HepG2 (cell line): Measurements from ENCODE around the gene CHEK1. TPM values are rescaled to one million over a fixed set of nuclear protein-coding genes. Genes with fewer than 3 reads are reported as not detected.

ENCODE experiments used
- ATAC-seq: fragments of 200-7000 bp; cut with Tn5 transposase; 3 replicates; pipeline ENCODE4 v1.9.1; 2020; ENCODE audit warnings: mild to moderate bottlenecking, moderate library complexity
- BruUV-seq: library from RNA; stranded (reverse); fragments of 400-500 nt; replicated peaks from 2 replicates; lab custom pipeline; 2021; lab: Mats Ljungman, UMichigan
- CTCF ChIA-PET: fragments of 300-600 bp; formaldehyde crosslinking; extraction: SDS; loops from one replicate; lab custom pipeline; 2021; ENCODE audit warnings: low total read pairs, inconsistent platforms, low intra/inter-chr PET ratio; lab: Yijun Ruan, JAX
- POLR2A ChIA-PET: fragments of 350-600 bp; sonication (Branson Sonifier 250); formaldehyde crosslinking; loops from one replicate; lab custom pipeline; 2020; ENCODE audit warnings: antibody characterized with exemption, inconsistent platforms; lab: Yijun Ruan, JAX
- DNase-seq: peaks from one replicate; pipeline ENCODE4 v3.0.0-alpha.2; 2015; ENCODE audit warnings: low spot score
- FAIRE-seq: peaks from 3 replicates; lab custom pipeline; 2011; peaks lifted over from hg19 to GRCh38; lab: Jason Lieb, UNC
- H2AFZ ChIP-seq: one replicate; pipeline ENCODE4 v1.6.1; 2011; ENCODE audit warnings: low read length, inconsistent platforms
- H3K27ac ChIP-seq: fragments of 300-600 bp; 3 replicates; pipeline ENCODE4 v1.8.0; 2011; ENCODE audit warnings: mixed run types, mild to moderate bottlenecking, mixed read lengths, low read length, inconsistent platforms; ENCODE audit not compliant: insufficient read depth; ENCODE audit errors: extremely low read length
- H3K27me3 ChIP-seq, 2 experiments: fragments of 200-600 bp in 1 of 2; 2 replicates in 1 of 2; 3 replicates in 1 of 2; pipeline versions ENCODE4 v1.6.0 to v1.8.0; 2011; ENCODE audit warnings: low read length in 2 of 2, mild to moderate bottlenecking in 2 of 2, moderate library complexity in 2 of 2, inconsistent platforms in 1 of 2; ENCODE audit not compliant: insufficient read depth in 2 of 2, control insufficient read depth in 1 of 2
- H3K36me3 ChIP-seq, 2 experiments: fragments of 200-600 bp in 1 of 2; replicated peaks in 1 of 2; 2 replicates in 1 of 2; 3 replicates in 1 of 2; pipeline versions ENCODE4 v1.5.1 to v1.8.0; 2011; ENCODE audit warnings: low read length in 2 of 2, inconsistent platforms in 1 of 2; ENCODE audit not compliant: insufficient read depth in 2 of 2, control insufficient read depth in 1 of 2
- H3K4me1 ChIP-seq: 2 replicates; pipeline ENCODE4 v1.5.1; 2012; ENCODE audit warnings: low read length, inconsistent platforms; ENCODE audit not compliant: insufficient read depth
- H3K4me2 ChIP-seq: 2 replicates; pipeline ENCODE4 v1.6.0; 2011; ENCODE audit warnings: low read depth, low read length, inconsistent platforms
- H3K4me3 ChIP-seq, 3 experiments: fragments of 200-600 bp in 1 of 3; sonication (generic), shearing (Covaris generic) in 1 of 3; replicated peaks in 1 of 3; 2 replicates each; pipeline ENCODE4 v1.5.1; 2011 to 2016; ENCODE audit warnings: low read length in 3 of 3, inconsistent platforms in 2 of 3, low read depth in 2 of 3, mild to moderate bottlenecking in 2 of 3, control low read depth in 1 of 3, mixed read lengths in 1 of 3; ENCODE audit not compliant: insufficient read depth in 1 of 3
- H3K79me2 ChIP-seq: one replicate; pipeline ENCODE4 v1.6.1; 2011; ENCODE audit warnings: low read length, inconsistent platforms; ENCODE audit not compliant: insufficient read depth
- H3K9ac ChIP-seq: 2 replicates; pipeline ENCODE4 v1.6.0; 2011; ENCODE audit warnings: mild to moderate bottlenecking, low read depth, low read length, inconsistent platforms; ENCODE audit not compliant: insufficient read depth
- H3K9me3 ChIP-seq: 2 replicates; pipeline ENCODE4 v1.5.1; 2012; ENCODE audit warnings: mild to moderate bottlenecking, low read length
- H4K20me1 ChIP-seq: 2 replicates; pipeline ENCODE4 v1.6.0; 2011; ENCODE audit warnings: inconsistent platforms, mild to moderate bottlenecking, low read length, moderate library complexity; ENCODE audit not compliant: insufficient read depth
- TARDBP ChIP-seq: sonication (generic); formaldehyde crosslinking; IDR thresholded peaks from 2 replicates; pipeline ENCODE4 v1.8.0; 2022; ENCODE audit warnings: mild to moderate bottlenecking, missing genetic modification reagents
- WIZ ChIP-seq: sonication (generic); formaldehyde crosslinking; IDR thresholded peaks from 2 replicates; pipeline ENCODE4 v1.5.1; 2020; ENCODE audit warnings: mild to moderate bottlenecking, missing genetic modification reagents
- ZNF18 ChIP-seq: sonication (generic); formaldehyde crosslinking; IDR thresholded peaks from 2 replicates; pipeline ENCODE4 v1.8.0; 2022; ENCODE audit warnings: mild to moderate bottlenecking, missing genetic modification reagents; ENCODE audit not compliant: insufficient replicate concordance
- ZNF484 ChIP-seq: sonication (generic); formaldehyde crosslinking; IDR thresholded peaks from 2 replicates; pipeline ENCODE4 v1.5.1; 2020; ENCODE audit warnings: mild to moderate bottlenecking, low read depth, missing genetic modification reagents, borderline replicate concordance
- ZNF614 ChIP-seq: IDR thresholded peaks from 2 replicates; pipeline ENCODE4 v1.6.1; 2018; ENCODE audit warnings: missing biosample characterization, missing genetic modification reagents, inconsistent platforms, borderline replicate concordance
- ZNF615 ChIP-seq: sonication (generic); formaldehyde crosslinking; IDR thresholded peaks from 2 replicates; pipeline ENCODE4 v1.5.0; 2020; ENCODE audit warnings: mild to moderate bottlenecking, missing genetic modification reagents, borderline replicate concordance
- ZNF616 ChIP-seq: sonication (generic); formaldehyde crosslinking; IDR thresholded peaks from 2 replicates; pipeline ENCODE4 v1.5.0; 2020; ENCODE audit warnings: low read depth, mild to moderate bottlenecking, missing genetic modification reagents
- ZNF709 ChIP-seq: sonication (generic); formaldehyde crosslinking; IDR thresholded peaks from 2 replicates; pipeline ENCODE4 v1.5.0; 2020; ENCODE audit warnings: mild to moderate bottlenecking, missing genetic modification reagents
- WGBS: methylation state at CpG from one replicate; pipeline ENCODE4 v1.1.6; 2017; ENCODE audit warnings: low lambda C conversion rate; 5-methylcytosine and 5-hydroxymethylcytosine counted together
- in situ Hi-C: cut with HindIII; loops from 2 replicates; pipeline ENCODE4 v1.10.0; 2017; ENCODE audit warnings: low pct_unique_long_range_greater_than_20kb; ENCODE audit not compliant: extremely low pct_ligation_motif_present
- intact Hi-C: fragments of 100-400 bp; cut with micrococcal nuclease; formaldehyde crosslinking; loops from one replicate; pipeline ENCODE4 v1.10.0; 2022; ENCODE audit not compliant: unreplicated experiment
- polyA plus RNA-seq, 8 experiments: library from polyadenylated mRNA; depleted of rRNA in 3 of 8; stranded (reverse) in 7 of 8; unstranded in 1 of 8; fragments of >200 nt; fragmentation: Illumina TruSeq in 4 of 8; extraction: Trizol in 4 of 8; gene quantifications; 2 replicates each; pipeline versions ENCODE4 v1.2.1 to v1.2.3, GENCODE V29; 2011 to 2016; ENCODE audit warnings: low read depth in 4 of 8, missing spikeins in 1 of 8, mixed read lengths in 1 of 8; ENCODE audit not compliant: insufficient read depth in 1 of 8
- total RNA-seq, 5 experiments: library from RNA; depleted of rRNA; stranded (reverse); fragments of >200 nt; fragmentation: Illumina TruSeq; extraction: Trizol; gene quantifications; 2 replicates each; pipeline ENCODE4 v1.2.3, GENCODE V29; 2016; ENCODE audit warnings: low read depth in 1 of 5

Gene CHEK1
- total and polyA plus RNA-seq, 2 of the 13 experiments (the other 11 are each of a cell fraction or from before 2014, with no cell fraction given): 17.8 to 83.2 TPM

- 28% methylated on average over 2 of the region's 2 CpGs for WGBS
- no peaks in the 10 kb centered on the region for H3K4me1 ChIP-seq
- H3K9ac ChIP-seq: no peak overlapping the region
- H3K27me3 ChIP-seq: peaks cover 0 to 16% of the 10 kb centered on the region in 2 experiments; a peak in 2 of 5 replicates
- FAIRE-seq: no peak
- no peaks in the 10 kb centered on the region for H4K20me1 ChIP-seq
- no peak for ATAC-seq
- H3K79me2 ChIP-seq: no peaks in the 10 kb centered on the region
- H3K9me3 ChIP-seq: no peaks in the 10 kb centered on the region
- H3K27ac ChIP-seq: no peak overlapping the region
- no peak for DNase-seq
- ChIA-PET CTCF (no interaction called here), POLR2A (no interaction called here)
- in situ Hi-C loops (no loop called here), intact Hi-C loops (no loop called here)
- BruUV-seq: no TSS peak
- no peaks in the 10 kb centered on the region for H3K36me3 ChIP-seq
- no peak for TF ChIP-seq ZNF615
- no peak for TF ChIP-seq ZNF616
- no peak overlapping the region for H3K4me2 ChIP-seq
- H3K4me3 ChIP-seq: no peak overlapping the region
- no peak overlapping the region for H2AFZ ChIP-seq
Observed at GRCh38 chr11:125694951-125695350, 70.0 kb downstream of the CHEK1 start.

GRCh38 chr11:125701018-125701610 lies 76.2 kb downstream of the CHEK1 start:
- Histone ChIP-seq H3K4me1 (no peaks in the 10 kb centered on the region), H3K27me3 (peaks cover 0 to 21% of the 10 kb centered on the region in 2 experiments; a peak in 3 of 5 replicates), H2AFZ (no peak overlapping the region), H3K9ac (no peak overlapping the region), H4K20me1 (no peaks in the 10 kb centered on the region), H3K4me3 (no peak overlapping the region), H3K27ac (no peak overlapping the region), H3K36me3 (no peaks in the 10 kb centered on the region), H3K79me2 (no peaks in the 10 kb centered on the region)
- intact Hi-C loops: no loop called here
- FAIRE-seq: no peak
- BruUV-seq: no TSS peak
- ATAC-seq: no peak
- no peak for DNase-seq
- TF ChIP-seq ZNF709 (CRISPR knock-in tag): no peak
- TF ChIP-seq TARDBP (CRISPR knock-in tag): no peak
- TF ChIP-seq ZNF614 (CRISPR knock-in tag): no peak
- TF ChIP-seq WIZ: no peak
- no peak for TF ChIP-seq ZNF484
- no peak for TF ChIP-seq ZNF18 (CRISPR knock-in tag)
- TF ChIP-seq, all 625 proteins: peak for 0
- in situ Hi-C loops: no loop called here
- CTCF ChIA-PET: no interaction called here
- POLR2A ChIA-PET: no interaction called here
- H3K4me2 ChIP-seq: no peak overlapping the region
- H3K9me3 ChIP-seq: no peaks in the 10 kb centered on the region
- 7% methylated on average over 6 of the region's 6 CpGs for WGBS
